Spleen (tissue), 3 donors: ENCODE data around the gene LPAR5.

ENCODE experiments used
- POLR2A ChIP-seq, 3 donors: fragments of 450-650 bp; IDR thresholded peaks; one replicate each; pipeline ENCODE4 v1.5.1; 2017; ENCODE audit warnings: antibody characterized with exemption in 3 of 3, mild to moderate bottlenecking in 1 of 3
- POLR2AphosphoS5 ChIP-seq, 3 donors: sonication (generic); formaldehyde crosslinking; IDR thresholded peaks; one replicate each; pipeline ENCODE4 v1.5.1; 2017; ENCODE audit warnings: antibody characterized with exemption in 3 of 3

GRCh38 chr12:6582959-6583358, 52.8 kb downstream of the LPAR5 start:
- no peak for TF ChIP-seq POLR2A (IDR thresholded peaks at IDR 0.05)
- peak in 1 of 3 donors; percentile 29 for TF ChIP-seq POLR2AphosphoS5 (IDR thresholded peaks at IDR 0.05)
